GM21423 (cell line): ENCODE results near the gene TMIGD1.
"Not testable (repeated sequence)": the region's sequence is repeated elsewhere in the genome, so short reads cannot be mapped to it uniquely, and the experiment has no call there.

ENCODE experiments used
- ATAC-seq: cut with Tn5 transposase; IDR thresholded peaks from one replicate; pipeline ENCODE4 v1.9.1; 2021; ENCODE audit warnings: mild to moderate bottlenecking, moderate library complexity; ENCODE audit not compliant: unreplicated experiment

TMIGD1 gene

DNA sequence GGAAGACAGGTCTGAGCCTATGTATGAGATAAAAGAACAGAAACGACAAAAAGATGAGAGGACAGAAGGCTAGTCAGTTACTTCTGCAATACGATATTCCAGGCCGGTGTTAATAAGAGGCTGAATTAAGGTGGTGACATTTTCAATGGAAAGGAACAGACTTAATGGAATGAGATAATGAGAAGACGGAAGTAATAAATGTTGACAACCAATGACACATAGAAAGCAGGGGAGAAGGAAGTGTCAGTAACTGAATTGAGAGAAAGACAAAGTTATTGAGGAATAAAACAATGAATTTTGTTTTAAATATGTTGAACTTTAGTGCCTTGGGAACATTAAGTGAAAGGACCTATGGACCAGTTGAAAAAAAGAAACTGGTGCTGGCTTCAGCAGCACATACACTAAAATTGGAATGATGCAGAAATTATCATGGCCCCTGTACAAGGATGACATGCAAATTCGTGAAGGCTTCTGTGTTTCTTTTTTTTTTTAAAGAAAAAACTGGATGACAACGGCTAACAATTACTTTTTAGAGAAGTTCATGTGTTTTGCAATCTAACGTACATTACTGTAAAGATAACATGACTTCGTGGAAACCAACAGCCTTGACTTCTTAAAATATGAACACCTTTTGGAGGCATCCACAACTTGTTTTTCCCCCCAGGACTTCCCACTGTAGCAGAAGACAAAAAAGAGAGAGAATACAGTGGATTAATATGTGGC is 26.4 kb upstream of the TMIGD1 start:
- ATAC-seq, result no peak

DNA sequence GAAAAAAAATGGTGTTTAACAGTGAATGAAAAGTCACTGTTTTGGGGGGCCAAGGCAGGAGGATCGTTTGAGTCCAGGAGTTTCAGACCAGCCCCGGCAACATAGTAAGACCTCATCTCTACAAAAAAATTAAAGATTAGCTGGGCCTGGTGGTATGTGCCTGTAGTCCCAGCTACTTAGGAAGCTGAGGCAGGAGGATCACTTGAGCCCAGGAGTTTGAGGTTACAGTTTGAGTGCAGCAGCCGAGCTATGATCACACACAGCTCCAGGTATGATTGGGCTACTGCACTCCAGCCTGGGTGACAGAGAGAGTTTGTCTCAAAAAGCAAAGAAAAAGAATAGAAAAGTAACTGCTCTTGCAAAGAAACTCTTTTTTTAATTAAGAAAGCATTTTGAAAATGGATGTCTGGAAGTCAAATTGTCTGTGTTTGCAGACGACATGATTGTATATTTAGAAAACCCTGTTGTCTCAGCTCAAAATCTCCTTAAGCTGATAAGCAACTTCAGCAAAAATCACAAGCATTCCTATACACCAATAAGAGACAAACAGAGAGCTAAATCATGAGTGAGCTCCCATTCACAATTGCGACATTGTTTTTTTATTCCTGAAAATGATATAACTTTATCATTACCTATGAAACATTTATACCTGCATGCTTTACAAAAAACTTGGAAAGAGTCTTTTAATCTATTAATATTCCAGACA is 24.4 kb upstream of the TMIGD1 start:
- ATAC-seq, result no peak

DNA sequence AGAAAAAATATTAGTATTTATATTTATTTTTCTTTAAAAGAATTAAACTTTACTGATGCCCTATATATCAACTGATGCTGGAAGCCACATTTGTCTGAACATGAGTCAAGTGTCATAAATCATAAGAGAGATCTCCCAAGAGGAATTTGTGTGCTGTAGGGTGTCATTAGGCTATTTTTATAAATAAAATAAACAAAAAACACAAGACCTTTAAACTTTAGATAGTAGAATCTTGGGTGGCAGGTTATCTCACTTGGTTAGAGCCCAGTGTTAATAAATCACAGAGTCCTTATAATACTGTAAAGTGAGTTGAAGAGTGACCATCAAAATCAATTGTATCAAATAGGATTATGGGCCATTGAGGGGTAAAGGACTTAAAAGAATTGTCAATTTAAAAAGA is 23.6 kb upstream of the TMIGD1 start:
- no peak for ATAC-seq

DNA sequence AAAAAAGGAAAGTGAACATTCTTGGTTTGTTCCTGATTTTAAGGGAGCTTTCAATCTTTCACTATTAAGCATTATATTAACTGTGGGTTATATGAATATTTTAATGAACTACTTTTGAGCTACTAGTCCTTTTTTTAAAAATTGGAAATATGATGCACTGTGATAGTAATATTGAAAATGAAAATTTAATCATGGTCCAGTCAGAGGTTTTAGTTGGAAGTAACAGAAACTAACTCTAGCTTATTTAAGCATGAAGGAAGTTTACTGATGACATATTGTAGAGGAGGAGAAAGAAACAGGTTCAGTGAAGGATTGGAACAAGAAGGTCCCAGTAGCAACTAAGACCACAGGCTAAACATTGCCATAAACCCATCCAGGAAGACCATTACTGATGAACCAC is 20.8 kb upstream of the TMIGD1 start:
- ATAC-seq, result no peak

DNA sequence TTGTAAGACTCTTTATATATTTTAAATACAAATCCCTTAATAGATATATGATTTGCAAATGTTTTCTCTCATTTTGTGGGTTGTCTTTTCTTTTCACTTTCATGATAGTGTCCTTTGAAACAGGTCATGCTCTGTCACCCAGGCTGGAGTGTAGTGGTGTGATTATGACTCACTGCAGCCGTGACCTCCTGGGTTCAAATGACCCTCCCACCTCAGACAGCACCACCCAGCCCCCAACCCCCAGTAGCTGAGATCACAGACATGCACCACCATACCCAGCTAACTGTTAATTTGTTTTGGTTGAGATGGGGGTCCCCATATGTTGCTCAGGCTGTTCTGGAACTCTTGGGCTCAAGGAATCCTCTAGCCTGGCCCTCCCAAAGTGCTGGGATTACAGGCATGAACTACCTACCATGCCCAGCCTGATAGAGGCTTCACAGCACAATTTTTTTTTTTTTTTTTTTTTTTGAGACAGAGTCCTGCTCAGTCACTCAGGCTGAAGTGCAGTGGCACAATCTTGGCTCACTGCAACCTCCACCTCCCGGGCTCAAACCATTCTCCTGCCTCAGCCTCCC is 18.5 kb upstream of the TMIGD1 start:
- ATAC-seq, result no peak

DNA sequence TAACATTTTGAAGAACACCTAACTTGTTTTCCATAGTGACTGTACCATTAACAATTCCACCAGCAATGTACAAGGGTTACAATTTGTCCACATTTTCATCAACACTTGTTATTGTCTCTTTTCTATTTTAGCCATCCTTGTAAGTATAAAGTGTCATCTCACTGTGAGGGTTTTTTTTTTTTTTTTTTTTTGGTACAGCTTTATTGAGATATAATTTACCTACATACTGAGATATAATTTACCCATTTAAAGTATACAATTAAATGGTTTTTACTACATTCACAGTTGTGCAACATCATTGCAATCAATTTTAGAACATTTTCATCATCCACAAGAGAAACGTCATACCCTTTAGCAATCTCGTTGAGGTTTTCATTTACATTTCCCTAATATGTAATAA is 17.9 kb upstream of the TMIGD1 start:
- ATAC-seq, result no peak

DNA sequence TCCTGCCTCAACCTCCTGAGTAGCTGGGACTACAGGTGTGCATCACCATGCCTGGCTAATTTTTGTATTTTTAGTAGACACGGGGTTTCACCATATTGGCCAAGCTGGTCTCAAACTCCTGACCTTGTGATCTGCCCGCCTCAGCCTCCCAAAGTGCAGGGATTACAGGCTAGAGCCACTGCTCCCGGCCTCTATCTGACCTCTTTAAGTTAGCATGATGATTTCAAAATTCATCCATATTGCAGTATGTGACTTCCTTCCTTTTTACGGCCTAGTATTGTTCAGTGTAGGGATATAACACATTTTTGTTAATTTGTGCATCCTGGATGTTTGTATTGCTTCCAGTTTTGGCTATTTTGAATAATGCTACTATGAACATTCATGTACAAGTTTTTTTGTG is 17.4 kb upstream of the TMIGD1 start:
- not testable (repeated sequence) for ATAC-seq

DNA sequence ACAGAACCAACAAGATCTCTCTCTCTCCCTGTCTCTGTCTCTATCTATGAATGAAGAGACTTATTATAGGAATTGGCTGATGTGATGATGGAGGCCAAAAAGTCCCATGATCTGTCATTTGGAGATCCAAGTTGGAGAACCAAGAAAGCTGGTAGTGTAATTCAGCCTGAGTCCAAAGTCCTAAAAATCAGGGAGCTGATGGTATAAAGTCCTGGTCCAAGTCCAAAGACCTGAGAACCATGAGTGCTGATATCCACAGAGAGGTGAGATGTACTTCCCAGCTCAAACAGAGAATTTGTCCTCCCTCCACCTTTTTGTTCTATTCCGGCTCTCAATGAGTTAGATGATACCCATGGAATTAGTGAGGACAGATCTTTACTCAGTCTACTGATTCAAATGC is 15.4 kb upstream of the TMIGD1 start:
- no peak for ATAC-seq

DNA sequence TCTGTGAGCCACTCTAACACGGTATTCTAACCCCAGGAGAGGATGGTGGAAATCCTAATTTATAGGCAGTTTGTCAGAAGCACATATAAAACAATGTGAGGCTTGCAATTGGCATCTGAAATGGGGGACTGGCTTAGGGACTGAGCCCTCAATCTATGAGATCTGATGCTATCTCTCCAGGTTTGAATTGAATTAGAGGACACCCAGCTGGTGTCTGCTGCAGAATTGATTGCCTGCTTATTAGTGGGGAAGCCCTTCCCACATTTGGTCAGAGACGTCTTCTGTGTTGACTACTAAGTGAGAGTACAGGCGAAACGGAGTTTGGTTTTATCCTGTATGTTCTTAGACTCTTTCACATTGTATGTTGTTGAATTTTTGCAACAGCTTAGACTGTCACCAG is 13.6 kb upstream of the TMIGD1 start:
- ATAC-seq, result no peak

DNA sequence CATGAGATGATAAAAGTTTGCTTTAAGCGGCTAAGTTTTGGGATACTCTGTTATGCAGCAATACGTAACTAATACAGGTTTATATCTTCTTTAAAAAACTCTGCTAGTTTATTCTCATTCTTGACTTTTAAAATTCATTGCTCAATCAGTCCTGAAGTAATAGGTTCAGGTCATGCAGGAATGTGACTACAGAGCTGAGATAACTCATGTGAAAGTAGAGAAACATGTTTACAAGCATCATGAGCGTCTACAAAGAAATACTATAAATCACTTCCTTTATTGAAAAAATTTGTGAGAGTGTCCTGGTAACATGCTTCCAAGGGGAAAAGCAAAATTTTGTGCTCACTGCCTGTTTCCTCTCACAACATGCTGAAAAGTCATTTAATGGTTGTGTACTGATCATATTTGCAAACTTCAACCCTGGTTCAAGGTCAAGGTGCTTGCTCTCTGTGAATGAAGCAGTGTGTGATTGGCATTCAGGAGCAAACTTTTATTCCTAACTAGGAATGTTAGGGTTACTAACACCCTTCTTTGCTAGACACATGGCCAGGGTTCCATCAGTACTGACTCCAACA is 12.5 kb upstream of the TMIGD1 start:
- no peak for ATAC-seq

DNA sequence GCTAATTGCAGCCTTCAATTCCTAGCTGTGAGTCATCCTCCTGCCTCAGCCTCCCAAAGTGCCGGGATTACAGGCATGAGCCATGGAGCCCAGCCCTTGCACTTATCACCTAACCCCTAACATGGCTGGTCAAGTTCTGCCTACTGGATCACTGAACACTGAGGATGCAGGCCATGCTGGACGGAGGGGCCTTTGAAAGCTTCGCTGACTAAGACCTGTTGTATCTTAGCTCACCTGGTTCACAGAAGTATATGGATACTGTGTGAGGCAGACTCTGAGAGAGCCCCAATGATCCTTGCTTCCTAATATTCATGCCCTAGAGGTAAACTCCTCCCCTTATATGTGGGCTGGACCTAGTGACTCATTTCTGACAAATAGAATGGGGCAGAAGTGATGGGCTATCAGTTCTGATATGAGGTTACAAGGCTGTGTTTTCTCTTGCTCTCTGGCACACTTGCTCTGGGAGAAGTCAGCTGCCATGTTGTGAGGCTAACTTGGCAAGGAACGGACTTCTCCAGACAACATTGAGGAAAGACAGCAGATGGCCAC is 11.7 kb upstream of the TMIGD1 start:
- no peak for ATAC-seq

DNA sequence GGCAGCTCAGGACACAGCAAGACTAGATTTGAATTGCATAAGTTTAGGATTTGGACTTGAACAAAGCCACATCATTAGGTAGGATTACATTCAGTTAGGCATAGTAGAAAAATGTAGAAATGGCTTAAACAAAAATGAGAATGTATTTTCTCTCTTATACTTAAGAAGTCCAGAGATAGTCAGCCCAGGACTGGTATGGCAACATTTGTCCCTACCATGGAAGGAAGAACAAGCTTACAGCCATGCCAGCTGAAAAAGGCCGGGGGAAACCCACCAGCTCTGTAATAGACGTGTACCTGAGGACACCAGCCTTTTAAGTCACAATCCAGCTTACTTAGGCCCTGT is 11.2 kb upstream of the TMIGD1 start:
- no peak for ATAC-seq

DNA sequence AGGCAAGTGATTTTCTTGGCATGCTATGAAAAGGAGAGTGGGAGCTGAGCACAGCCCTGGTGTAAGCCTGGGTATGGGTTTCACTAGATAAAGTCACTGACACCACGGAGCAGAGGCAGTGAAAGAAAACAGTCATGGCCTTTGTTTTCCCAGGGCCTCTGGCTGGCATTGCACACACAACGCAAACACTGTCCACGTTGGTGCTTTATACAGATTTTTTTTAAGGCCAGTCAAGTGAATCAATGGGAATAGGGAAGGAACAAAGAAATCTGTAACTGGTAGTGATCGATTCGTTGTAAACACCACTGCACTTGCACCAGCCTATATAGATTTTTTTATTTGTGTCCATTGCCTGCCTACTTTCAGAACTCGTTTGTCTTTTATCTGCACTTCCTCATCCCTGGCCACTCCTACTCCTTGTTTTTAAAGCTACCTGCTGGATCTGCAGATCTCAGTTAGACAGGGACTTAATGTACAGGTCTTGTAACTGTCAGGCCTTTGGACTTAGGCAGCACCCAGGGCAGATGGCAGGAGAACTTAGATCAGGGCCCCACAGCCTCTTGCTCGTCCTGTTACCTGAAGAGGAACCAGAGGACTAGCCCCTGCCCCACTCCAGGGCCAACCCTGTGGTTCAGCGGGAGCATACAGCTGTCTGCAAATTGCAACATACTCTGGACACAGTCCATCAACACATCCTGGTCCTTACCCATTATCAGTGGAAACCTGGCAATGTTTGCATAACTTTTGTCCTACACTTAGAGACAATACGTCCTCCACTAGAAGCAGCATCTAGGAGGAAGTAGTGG is 10.6 kb upstream of the TMIGD1 start:
- ATAC-seq, result no peak

DNA sequence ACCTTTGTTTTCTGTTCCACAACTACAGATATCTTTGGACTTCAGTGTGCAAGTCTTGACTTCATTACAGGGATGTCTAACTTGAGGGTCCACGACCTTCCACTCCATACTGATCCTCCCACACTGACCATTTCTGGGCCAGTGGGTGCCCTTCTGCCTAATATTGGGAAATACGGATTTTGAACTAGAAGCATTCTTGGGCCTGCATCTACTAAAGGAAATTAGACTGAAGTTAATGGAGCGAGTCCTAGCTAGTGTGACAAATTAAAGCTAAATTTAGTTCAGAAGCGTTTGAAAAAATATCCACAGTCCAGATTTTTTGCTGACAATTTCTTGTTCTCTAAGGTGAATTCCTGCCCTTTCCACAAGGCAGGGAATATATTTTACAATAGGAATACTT is 9.9 kb upstream of the TMIGD1 start:
- ATAC-seq, result no peak

DNA sequence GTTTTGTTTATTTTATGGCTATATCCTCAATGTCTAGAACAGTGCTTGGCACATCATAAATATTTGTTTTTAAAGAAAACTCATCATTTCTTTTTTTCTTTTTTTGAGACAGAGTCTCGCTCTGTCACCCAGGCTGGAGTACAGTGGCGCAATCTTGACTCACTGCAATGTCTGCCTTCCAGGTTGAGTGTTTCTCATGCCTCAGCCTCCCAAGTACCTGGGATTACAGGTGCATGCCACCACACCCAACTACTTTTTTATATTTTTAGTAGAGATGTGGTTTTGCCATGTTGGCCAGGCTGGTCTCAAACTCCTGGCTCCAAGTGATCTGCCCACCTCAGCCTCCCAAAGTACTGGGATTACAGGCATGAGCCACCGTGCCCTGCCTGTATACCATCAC is 9.4 kb upstream of the TMIGD1 start:
- ATAC-seq, result not testable (repeated sequence)

DNA sequence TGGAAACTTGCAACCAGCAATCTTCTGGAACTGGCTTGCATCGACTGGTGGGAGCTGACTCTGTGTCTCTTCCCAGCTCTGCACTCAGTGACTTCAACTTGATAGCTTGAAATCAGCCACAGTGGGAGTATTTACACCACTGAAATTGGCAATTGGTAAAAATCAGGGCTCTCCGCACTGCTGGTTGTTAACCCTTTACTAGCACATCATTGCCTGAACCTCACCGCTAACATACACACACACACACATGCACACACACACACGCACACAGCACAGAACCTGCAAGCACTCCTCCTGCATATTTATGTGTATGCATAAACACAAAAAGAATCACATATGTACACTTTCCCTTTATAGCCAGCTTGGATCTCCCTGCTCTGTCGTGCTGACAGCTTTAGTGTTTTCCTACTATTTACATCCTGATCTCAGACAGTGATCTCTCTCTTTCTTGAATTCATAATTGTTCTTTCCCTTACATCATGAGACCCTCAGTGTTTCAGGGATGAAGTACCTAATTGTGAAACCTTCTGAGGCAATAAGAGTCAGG is 7.9 kb upstream of the TMIGD1 start:
- no peak for ATAC-seq

DNA sequence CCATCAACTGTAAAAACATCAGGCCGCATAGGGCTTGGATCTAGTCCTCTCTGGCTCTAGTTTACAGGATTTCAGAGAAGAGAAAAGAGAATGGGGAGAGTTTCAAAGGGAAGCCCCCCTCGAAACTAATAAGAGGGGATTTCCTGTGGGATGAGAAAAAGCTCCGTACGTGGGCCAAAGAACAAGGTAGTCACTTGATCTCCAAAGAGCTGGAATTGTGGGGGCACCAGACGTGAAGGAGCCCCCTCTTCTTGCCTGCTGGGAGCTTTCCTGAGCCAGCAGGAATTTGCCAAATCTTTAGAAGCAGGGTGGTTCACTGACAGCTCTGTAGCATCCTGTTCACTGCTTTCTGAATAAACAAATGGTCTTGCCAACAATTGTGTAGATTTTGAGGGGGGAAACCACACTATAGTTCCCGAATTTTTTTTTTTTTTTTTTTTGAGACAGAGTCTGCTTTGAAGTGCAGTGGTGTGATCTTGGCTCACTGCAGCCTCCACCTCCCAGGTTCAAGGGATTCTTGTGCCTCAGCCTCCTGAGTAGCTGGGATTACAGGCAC is 7.0 kb upstream of the TMIGD1 start:
- no peak for ATAC-seq

DNA sequence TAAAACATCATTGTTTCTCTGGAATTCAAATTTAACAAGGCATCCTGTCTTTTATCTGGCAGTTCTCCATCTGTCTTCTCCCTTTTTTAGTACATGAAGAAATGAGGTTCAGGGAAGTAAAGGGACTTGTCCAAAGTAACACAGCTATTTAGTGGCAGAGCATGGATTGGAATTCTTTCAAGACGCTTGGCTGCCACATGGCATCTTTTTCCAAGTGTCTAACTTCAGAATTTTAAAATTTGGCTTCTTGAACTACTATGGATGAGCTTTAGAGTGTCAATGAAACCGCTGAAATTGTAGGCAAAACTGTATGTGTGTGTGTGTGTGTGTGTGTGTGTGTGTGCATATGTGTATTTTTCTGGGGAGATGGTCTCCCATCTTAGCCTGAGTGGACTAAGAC is 5.2 kb upstream of the TMIGD1 start:
- no peak for ATAC-seq

DNA sequence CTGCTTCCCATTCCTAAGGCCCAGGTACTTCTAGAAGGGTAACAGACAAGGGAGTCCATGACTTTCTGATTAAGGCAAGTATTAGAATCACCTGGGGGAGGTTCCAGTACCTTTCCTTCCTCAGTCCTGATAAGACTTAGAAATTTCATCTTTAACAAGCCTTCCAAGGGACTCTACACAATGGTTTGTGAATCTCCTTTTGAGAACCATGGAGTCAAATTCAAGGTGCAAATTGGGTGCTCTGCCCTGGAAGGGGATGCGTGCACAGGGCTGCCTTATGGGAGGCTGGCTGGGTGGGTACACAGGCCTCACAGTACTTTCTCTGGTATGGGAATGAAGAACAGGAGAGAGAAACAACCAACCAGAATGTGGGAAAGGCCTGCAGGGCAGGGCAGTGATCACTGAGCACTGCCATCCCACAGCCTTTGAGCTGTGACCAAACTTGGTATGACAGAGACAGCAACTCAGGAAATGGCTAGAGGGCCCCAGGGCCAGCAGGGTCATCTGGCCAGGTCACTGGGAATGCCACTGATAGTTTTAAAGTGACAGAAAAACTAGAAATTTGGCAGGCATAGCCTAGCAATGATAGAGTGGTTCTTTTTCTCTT is 3.6 kb upstream of the TMIGD1 start:
- ATAC-seq, result no peak
